HFF-Myc (cell line): ENCODE data around the gene FILIP1L.

ENCODE experiments used
- DNase-seq: peaks from one replicate; pipeline ENCODE4 v3.0.0-alpha.2; 2011; ENCODE audit warnings: low read depth; ENCODE audit errors: extremely low read depth
- H3K4me3 ChIP-seq: replicated peaks from 2 replicates; pipeline ENCODE4 v1.5.1; 2011; ENCODE audit warnings: low read depth, mild to moderate bottlenecking, control low read depth, low read length
- CTCF ChIP-seq: IDR thresholded peaks from 2 replicates; pipeline ENCODE4 v1.5.1; 2012; ENCODE audit warnings: mild to moderate bottlenecking, low read depth, low read length, control low read depth; ENCODE audit errors: missing control alignments

Gene FILIP1L

GRCh38 chr3:99856437-99857220 lies 257.7 kb downstream of the FILIP1L start:
- TF ChIP-seq CTCF, result no peak
- DNase-seq, result no peak
- H3K4me3 ChIP-seq, result no peak overlapping the region

GRCh38 chr3:99855900-99856299 lies 258.4 kb downstream of the FILIP1L start:
- TF ChIP-seq CTCF, result no peak
- no peak for DNase-seq

GRCh38 chr3:99854756-99855298 lies 259.5 kb downstream of the FILIP1L start:
- no peak for TF ChIP-seq CTCF
- DNase-seq, result no peak
- H3K4me3 ChIP-seq, result no peak overlapping the region

More at GRCh38 chr3:99855900-99856299, 258.4 kb downstream of the FILIP1L start:
- H3K4me3 ChIP-seq, result no peak overlapping the region

- TF ChIP-seq CTCF, result no peak
These were observed 261.4 kb downstream of the FILIP1L start for GRCh38 chr3:99852851-99853250.

GRCh38 chr3:99851955-99852354 lies 262.3 kb downstream of the FILIP1L start:
- H3K4me3 ChIP-seq, result no peak overlapping the region
- TF ChIP-seq CTCF, result no peak

More at GRCh38 chr3:99852851-99853250, 261.4 kb downstream of the FILIP1L start:
- H3K4me3 ChIP-seq, result no peak overlapping the region
- no peak for DNase-seq

GRCh38 chr3:99850608-99851007 lies 263.7 kb downstream of the FILIP1L start:
- DNase-seq, result no peak
- no peak for TF ChIP-seq CTCF
- no peak overlapping the region for H3K4me3 ChIP-seq

More at GRCh38 chr3:99851955-99852354, 262.3 kb downstream of the FILIP1L start:
- DNase-seq, result no peak
